D721Med (cell line): ENCODE results near the gene MOB3B.

Experiments used
- DNase-seq: peaks from one replicate; pipeline ENCODE4 v3.0.0; 2011; ENCODE audit warnings: low spot score; ENCODE audit not compliant: insufficient read length
- FAIRE-seq: peaks from 2 replicates; lab custom pipeline; 2011; peaks lifted over from hg19 to GRCh38; lab: Jason Lieb, UNC
- TF ChIP-seq, protein P1 (sequence below): IDR thresholded peaks from 2 replicates; pipeline ENCODE4 v1.5.1; 2012; ENCODE audit warnings: mild to moderate bottlenecking, control low read depth; ENCODE audit not compliant: insufficient read depth; ENCODE audit errors: missing control alignments

The MOB3B gene

DNA sequence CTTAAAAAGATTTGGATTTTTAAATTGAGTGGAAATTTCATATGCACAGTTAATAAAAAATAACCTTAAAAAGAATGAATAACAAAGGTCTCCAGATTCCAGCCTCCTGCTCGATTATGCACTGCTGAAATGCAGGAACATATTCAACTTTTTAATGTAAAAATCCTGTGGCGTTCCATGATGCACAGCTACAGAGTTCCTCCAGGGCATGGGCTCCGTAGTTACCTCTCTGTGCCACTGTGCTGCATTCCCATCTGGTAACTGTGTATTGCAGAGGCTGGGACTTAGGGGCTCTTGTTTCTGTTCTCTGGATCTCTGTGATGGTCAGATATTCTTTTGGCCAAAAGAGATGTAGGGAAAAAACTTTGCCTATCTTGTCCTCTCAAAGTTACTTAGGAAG lies 201.1 kb downstream of the MOB3B start:
- no peak for DNase-seq
- TF ChIP-seq, protein P1, sequence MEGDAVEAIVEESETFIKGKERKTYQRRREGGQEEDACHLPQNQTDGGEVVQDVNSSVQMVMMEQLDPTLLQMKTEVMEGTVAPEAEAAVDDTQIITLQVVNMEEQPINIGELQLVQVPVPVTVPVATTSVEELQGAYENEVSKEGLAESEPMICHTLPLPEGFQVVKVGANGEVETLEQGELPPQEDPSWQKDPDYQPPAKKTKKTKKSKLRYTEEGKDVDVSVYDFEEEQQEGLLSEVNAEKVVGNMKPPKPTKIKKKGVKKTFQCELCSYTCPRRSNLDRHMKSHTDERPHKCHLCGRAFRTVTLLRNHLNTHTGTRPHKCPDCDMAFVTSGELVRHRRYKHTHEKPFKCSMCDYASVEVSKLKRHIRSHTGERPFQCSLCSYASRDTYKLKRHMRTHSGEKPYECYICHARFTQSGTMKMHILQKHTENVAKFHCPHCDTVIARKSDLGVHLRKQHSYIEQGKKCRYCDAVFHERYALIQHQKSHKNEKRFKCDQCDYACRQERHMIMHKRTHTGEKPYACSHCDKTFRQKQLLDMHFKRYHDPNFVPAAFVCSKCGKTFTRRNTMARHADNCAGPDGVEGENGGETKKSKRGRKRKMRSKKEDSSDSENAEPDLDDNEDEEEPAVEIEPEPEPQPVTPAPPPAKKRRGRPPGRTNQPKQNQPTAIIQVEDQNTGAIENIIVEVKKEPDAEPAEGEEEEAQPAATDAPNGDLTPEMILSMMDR: no peak
- FAIRE-seq: no peak

DNA sequence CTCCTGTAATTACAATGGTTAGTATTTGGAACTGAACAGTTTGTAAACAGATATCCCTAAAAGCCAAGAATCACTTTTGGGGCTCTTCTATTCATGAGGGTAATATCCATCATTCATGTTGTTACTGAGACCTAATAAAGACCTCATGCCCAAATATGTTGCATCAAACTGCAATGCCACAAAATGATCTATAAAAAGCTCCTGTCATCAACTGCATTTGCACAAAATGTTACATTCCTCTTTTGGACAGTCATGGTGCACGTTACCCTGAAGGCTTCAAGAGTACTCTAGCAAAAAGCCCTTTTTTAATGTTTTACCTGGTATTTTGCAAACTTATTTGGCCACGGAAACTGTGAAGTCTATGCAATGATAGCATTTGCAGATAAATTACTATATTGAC lies 218.4 kb downstream of the MOB3B start:
- FAIRE-seq (no peak), DNase-seq (no peak)
- TF ChIP-seq, protein P1: no peak

GRCh38 chr9:27310582-27310981 lies 219.0 kb downstream of the MOB3B start:
- TF ChIP-seq, protein P1: no peak
- no peak for FAIRE-seq
- DNase-seq: no peak

DNA sequence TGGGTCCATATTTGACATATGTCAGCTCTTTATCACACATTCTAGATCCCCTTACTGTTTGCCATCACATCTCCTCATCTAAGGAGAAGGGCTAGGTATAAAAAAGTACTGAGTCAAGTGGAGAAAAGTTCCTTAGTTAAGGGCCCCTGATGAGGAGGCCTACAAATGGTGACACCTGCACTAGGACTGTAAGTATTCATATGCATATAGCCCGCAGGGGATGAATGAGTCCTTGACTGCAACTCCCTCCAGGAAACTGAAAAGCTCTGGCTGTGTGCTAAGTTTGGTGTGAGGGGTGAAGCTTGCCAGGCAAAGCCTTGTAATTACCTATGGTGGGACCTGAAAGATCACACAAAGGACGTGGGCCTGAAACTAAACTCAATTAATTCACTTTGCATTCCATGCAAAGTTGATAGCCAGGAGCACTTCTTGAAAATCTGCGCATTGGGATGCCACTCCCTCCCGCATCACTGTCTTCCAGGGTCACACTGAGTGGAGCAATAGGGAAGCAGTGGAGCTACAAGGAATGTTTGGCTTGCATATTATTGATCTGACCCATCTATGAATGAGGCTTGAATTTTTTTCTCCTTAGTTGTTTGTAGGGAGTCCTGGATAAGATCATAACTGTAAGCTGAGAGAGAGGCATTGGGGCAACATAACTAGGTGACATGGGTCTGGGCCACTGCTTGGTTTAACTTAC lies 220.8 kb downstream of the MOB3B start:
- DNase-seq (no peak), FAIRE-seq (no peak)
- TF ChIP-seq, protein P1: no peak

- TF ChIP-seq, protein P1: no peak
- no peak for FAIRE-seq
Observed at GRCh38 chr9:27304521-27304920, 225.1 kb downstream of the MOB3B start.

GRCh38 chr9:27303219-27303618 lies 226.4 kb downstream of the MOB3B start:
- DNase-seq (no peak), FAIRE-seq (no peak)
- TF ChIP-seq, protein P1: no peak

More at GRCh38 chr9:27304521-27304920, 225.1 kb downstream of the MOB3B start:
- no peak for DNase-seq

- TF ChIP-seq, protein P1: no peak
- FAIRE-seq: no peak
Observed at GRCh38 chr9:27297050-27297449, 232.6 kb downstream of the MOB3B start, which contains the start of gene EQTN. TSS of gene EQTN (minus strand) at chr9:27297150. CDS start at chr9:27297055, 95 bp downstream.

More at GRCh38 chr9:27297050-27297449, 232.6 kb downstream of the MOB3B start, which contains the start of gene EQTN:
- no peak for DNase-seq
